Mucosa of descending colon (tissue), 3 donors: ENCODE results near the gene CCND1. TPM values are rescaled to one million over a fixed set of nuclear protein-coding genes. Genes with fewer than 3 reads are reported as not detected.

Source experiments
- ATAC-seq: fragments of 200-7000 bp; cut with Tn5 transposase; one replicate; pipeline ENCODE4 v1.9.1; 2020; ENCODE audit warnings: mild to moderate bottlenecking, moderate library complexity
- DNase-seq, 3 donors: peaks; one replicate each; pipeline ENCODE4 v3.0.0-alpha.2; 2020
- H3K36me3 ChIP-seq: fragments of 200-600 bp; one replicate; pipeline ENCODE4 v1.8.0; 2021; ENCODE audit warnings: low read depth, mild to moderate bottlenecking
- H3K4me1 ChIP-seq: fragments of 200-600 bp; one replicate; pipeline ENCODE4 v1.8.0; 2021; ENCODE audit warnings: low read depth, mild to moderate bottlenecking
- H3K4me3 ChIP-seq: fragments of 200-600 bp; one replicate; pipeline ENCODE4 v1.8.0; 2021; ENCODE audit warnings: mild to moderate bottlenecking
- H3K9me3 ChIP-seq: fragments of 200-600 bp; one replicate; pipeline ENCODE4 v1.8.0; 2021; ENCODE audit warnings: mild to moderate bottlenecking
- CTCF ChIP-seq: fragments of 200-600 bp; IDR thresholded peaks from one replicate; pipeline ENCODE4 v1.8.0; 2022; ENCODE audit warnings: antibody characterized with exemption, mild to moderate bottlenecking
- intact Hi-C, 2 donors: fragments of 100-400 bp; cut with DNase I in 1 of 2; cut with micrococcal nuclease in 1 of 2; formaldehyde crosslinking; loops; one replicate each; pipeline versions ENCODE4 v1.11.0 to v1.11.1; 2022; cut with DNase I, micrococcal nuclease
- total RNA-seq, 3 donors: library from RNA; stranded (reverse); fragmentation: NEBNext Ultra II Directional in 2 of 3; extraction: Animal tissue kit (Norgen Biotek cat#: 25700) in 2 of 3; gene quantifications; one replicate each; pipeline versions ENCODE4 v1.2.1 to v1.2.4, GENCODE V29; 2021 to 2023
- donor health status: DM: no; HTN: no; CAD: no; lungs with moderate emphysema.
- donor health status: DM: no; HTN: no; CAD: no.
- donor health status: DM: no; HTN: yes; CAD: no.

Gene CCND1
- total RNA-seq, 3 donors from 2014 or later = 44.6 to 82.4 (median 58.9) TPM

- Histone ChIP-seq H3K9me3 (no peaks in the 10 kb centered on the region), H3K36me3 (no peaks in the 10 kb centered on the region), H3K4me1 (peaks cover 14% of the 10 kb centered on the region), H3K4me3 (no peak overlapping the region)
- intact Hi-C loops = no loop called here
- DNase-seq (peak in 2 of 3 donors; percentile 54 to 56), ATAC-seq (peak; percentile 33)
- no peak for TF ChIP-seq CTCF
Measured at GRCh38 chr11:69700278-69701140, 59.6 kb downstream of the CCND1 start.

- no peak for DNase-seq
- no peaks in the 10 kb centered on the region for H3K36me3 ChIP-seq
- peaks cover 24% of the 10 kb centered on the region for H3K4me1 ChIP-seq
- H3K4me3 ChIP-seq = no peak overlapping the region
- TF ChIP-seq CTCF = no peak
- no peak for ATAC-seq
- intact Hi-C loops = no loop called here
- no peaks in the 10 kb centered on the region for H3K9me3 ChIP-seq
Measured at GRCh38 chr11:69702239-69702691, 61.3 kb downstream of the CCND1 start.

- H3K4me1 ChIP-seq = peaks cover 24% of the 10 kb centered on the region
- DNase-seq = no peak
- intact Hi-C loops = no loop called here
- H3K36me3 ChIP-seq = no peaks in the 10 kb centered on the region
- no peak for ATAC-seq
- no peak for TF ChIP-seq CTCF
- no peak overlapping the region for H3K4me3 ChIP-seq
- no peaks in the 10 kb centered on the region for H3K9me3 ChIP-seq
Measured at GRCh38 chr11:69702769-69703452, 62.0 kb downstream of the CCND1 start.

- no peak for TF ChIP-seq CTCF
- H3K9me3 ChIP-seq = no peaks in the 10 kb centered on the region
- ATAC-seq (no peak), DNase-seq (no peak)
- intact Hi-C loops = no loop called here
- H3K4me3 ChIP-seq = no peak overlapping the region
- peaks cover 24% of the 10 kb centered on the region for H3K4me1 ChIP-seq
- no peaks in the 10 kb centered on the region for H3K36me3 ChIP-seq
Measured at GRCh38 chr11:69703453-69703767, 62.5 kb downstream of the CCND1 start.

Other genes with a start within 250 kb of the CCND1 start
- gene LINC01488, start 159.5 kb upstream of the CCND1 start, total RNA-seq = not detected
- gene LTO1, start 34.2 kb downstream of the CCND1 start, total RNA-seq = 10 to 100 TPM; 21.8 to 30.5 (median 22.4) TPM
- not detected for gene FGF19, start 62.9 kb downstream of the CCND1 start, total RNA-seq
- not detected for gene FGF4, start 134.2 kb downstream of the CCND1 start, total RNA-seq
- gene FGF3, start 178.3 kb downstream of the CCND1 start, total RNA-seq = not detected